ENCODE results near the gene CUZD1.

DNA sequence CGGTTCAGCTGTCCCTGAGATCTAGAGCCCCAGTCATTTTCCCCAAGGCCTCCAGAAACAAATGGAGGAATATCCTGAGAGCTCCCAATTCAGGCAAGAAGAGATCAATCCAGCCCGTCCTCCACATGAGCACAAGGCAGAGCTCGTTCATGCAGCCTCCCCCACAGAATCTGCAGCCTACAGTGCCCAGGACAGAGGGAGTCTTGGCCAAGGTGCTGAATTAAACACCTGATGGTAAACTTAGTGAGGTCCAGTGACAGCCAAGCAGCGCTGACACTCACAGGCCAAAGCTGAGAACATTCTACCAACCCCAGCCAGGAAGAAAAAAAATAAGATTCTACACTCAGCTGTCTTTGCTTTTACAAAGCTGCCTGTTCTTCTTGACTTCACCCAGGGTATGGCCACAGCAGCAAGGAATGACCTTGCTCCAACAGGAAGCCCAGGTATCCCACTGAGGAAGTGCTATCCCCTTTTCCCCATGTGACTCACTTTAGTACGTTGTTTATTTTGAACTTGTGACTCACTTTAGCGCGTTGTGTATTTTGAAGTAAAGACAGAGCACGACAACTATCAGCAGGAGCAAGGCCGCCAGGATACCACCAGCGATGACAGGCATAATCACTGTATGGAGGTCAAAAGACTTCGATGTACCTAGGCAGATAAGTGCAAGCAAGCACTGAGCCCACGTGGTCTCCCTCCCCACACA lies 4.4 kb upstream of the CUZD1 start:
- TF ChIP-seq POLR2A (IDR thresholded peaks at IDR 0.05) = no peak
- TF ChIP-seq, protein P1, sequence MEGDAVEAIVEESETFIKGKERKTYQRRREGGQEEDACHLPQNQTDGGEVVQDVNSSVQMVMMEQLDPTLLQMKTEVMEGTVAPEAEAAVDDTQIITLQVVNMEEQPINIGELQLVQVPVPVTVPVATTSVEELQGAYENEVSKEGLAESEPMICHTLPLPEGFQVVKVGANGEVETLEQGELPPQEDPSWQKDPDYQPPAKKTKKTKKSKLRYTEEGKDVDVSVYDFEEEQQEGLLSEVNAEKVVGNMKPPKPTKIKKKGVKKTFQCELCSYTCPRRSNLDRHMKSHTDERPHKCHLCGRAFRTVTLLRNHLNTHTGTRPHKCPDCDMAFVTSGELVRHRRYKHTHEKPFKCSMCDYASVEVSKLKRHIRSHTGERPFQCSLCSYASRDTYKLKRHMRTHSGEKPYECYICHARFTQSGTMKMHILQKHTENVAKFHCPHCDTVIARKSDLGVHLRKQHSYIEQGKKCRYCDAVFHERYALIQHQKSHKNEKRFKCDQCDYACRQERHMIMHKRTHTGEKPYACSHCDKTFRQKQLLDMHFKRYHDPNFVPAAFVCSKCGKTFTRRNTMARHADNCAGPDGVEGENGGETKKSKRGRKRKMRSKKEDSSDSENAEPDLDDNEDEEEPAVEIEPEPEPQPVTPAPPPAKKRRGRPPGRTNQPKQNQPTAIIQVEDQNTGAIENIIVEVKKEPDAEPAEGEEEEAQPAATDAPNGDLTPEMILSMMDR (IDR thresholded peaks at IDR 0.05) = no peak

All from esophagus squamous epithelium (tissue), 4 donors.